Right hindlimb (tissue), 1 donor: ENCODE results near the gene SLC19A2.
"Not testable (repeated sequence)": the region's sequence is repeated elsewhere in the genome, so short reads cannot be mapped to it uniquely, and the experiment has no call there.

Experiments used
- DNase-seq: peaks from one replicate; pipeline ENCODE4 v3.0.0-alpha.2; 2018

SLC19A2 gene

GRCh38 chr1:169485431-169486280 is at the start of gene SLC19A2:
TSS of gene SLC19A2 (minus strand) at chr1:169485944. CDS start at chr1:169485766, 178 bp downstream.
- DNase-seq = peak; percentile 100

GRCh38 chr1:169534653-169535052 is 48.9 kb upstream of the SLC19A2 start:
- DNase-seq = no peak

GRCh38 chr1:169533528-169534190 is 47.9 kb upstream of the SLC19A2 start:
- not testable (repeated sequence) for DNase-seq

- no peak for DNase-seq
These were observed 44.7 kb upstream of the SLC19A2 start for GRCh38 chr1:169530448-169530847.

- DNase-seq = no peak
These were observed 43.4 kb upstream of the SLC19A2 start for GRCh38 chr1:169529068-169529642.

- no peak for DNase-seq
These were observed 42.7 kb upstream of the SLC19A2 start for GRCh38 chr1:169528215-169529067.

- no peak for DNase-seq
These were observed 41.9 kb upstream of the SLC19A2 start for GRCh38 chr1:169527451-169528214.

GRCh38 chr1:169527001-169527400 is 41.3 kb upstream of the SLC19A2 start:
- DNase-seq = no peak

GRCh38 chr1:169526120-169526832 is 40.5 kb upstream of the SLC19A2 start:
- no peak for DNase-seq

- no peak for DNase-seq
These were observed 39.6 kb upstream of the SLC19A2 start for GRCh38 chr1:169525391-169525790.

- DNase-seq = no peak
These were observed 38.2 kb upstream of the SLC19A2 start for GRCh38 chr1:169523904-169524303.

GRCh38 chr1:169521226-169521625 is 35.5 kb upstream of the SLC19A2 start:
- no peak for DNase-seq

GRCh38 chr1:169517558-169518186 is 31.9 kb upstream of the SLC19A2 start:
- no peak for DNase-seq

GRCh38 chr1:169515641-169516040 is 29.9 kb upstream of the SLC19A2 start:
- no peak for DNase-seq

- DNase-seq = no peak
These were observed 29.0 kb upstream of the SLC19A2 start for GRCh38 chr1:169514566-169515270.

GRCh38 chr1:169513208-169513607 is 27.5 kb upstream of the SLC19A2 start:
- no peak for DNase-seq

GRCh38 chr1:169511316-169512005 is 25.7 kb upstream of the SLC19A2 start:
- DNase-seq = no peak

GRCh38 chr1:169510060-169510459 is 24.3 kb upstream of the SLC19A2 start:
- DNase-seq = no peak

- DNase-seq = no peak
These were observed 23.6 kb upstream of the SLC19A2 start for GRCh38 chr1:169509354-169509753.
